NCI-H2196 treated with DMSO at 0.1 percent for 48 hours (cell line): ENCODE measurements around the gene POLR2L.

Experiments used
- DNase-seq: peaks from one replicate; lab custom pipeline; 2025; ENCODE audit not compliant: unreplicated experiment; lab: John Stamatoyannopoulos, UW

The POLR2L gene

GRCh38 chr11:842370-843002, at the start of gene POLR2L, which contains the start of gene TSPAN4:
Gene POLR2L (minus strand): TSS chr11:842529. CDS start chr11:842508, 21 bp downstream.
Gene TSPAN4 (plus strand): TSS chr11:842852. CDS start chr11:850305, 7,453 bp downstream.
- peak; percentile 66 for DNase-seq

DNA sequence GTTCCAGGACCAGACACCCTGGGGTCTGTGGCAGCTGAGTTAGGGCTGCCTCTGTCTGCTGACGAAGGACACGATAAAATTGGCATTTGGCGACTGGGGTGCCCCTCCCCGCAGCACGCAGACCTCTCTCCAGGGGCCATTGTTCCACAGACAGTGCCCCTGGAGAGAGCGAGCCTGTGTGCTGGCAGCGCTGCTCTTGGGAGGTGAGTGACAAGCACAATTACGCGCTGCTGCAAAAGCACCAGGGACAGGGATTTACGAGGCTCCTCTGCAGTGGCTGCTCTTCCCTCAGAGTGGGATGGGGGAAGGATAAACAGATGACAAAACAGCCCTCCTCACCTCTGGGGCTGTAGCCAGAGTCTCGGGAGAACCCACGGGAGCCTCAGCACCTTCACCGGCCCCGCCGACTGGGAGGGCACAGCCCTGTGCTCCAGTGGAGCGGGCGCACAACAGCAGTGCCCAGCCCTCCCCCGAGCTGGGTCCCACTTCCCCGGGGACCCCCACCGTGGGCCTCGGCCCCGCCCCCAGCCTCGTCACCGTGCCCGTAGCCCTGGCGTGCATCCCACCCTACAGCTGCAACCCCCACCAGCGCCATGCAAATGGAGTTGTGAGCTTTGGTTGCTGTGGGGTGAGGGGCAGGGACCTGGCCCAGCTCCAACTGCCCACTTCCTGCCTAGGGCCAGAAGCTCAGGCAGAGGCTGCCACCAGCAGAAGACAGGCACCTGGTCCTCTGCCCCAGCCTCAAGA, 48.6 kb upstream of the POLR2L start:
- DNase-seq = no peak

DNA sequence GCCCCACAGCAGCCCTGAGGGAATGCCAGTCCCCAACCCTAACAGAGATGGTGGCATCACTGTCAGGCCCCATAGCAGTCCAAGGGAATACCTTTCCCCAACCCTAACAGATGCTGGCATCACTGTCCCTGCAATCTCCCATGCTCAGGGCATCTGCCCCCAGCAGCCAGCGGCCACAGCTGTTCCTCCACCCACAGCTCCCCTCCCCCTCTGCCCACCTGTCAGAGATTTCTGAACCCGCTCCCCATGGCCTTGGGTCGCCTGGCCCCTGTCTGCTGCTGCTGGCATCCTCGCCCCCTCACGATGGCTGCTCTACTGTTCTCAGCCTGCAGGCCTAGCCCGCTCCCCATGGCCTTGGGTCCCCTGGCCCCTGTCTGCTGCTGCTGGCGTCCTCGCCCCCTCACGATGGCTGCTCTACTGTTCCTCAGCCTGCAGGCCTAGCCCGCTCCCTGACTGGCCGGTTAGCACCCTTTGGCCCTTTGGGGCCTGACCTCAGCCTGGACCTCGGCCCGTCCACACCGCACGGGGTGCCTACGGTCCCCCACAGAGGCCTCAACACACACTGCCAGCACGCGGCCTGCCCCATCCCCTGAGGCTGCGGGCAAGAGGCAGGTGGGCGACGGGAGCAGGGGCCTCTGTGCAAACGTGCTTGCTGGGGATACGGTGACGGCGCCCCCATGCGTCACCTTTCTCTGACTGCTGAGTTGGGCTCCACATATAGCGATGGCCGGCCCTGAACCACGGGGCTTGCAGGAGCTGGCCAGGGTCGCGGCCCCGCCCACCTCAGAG, 47.6 kb upstream of the POLR2L start:
- no peak for DNase-seq

DNA sequence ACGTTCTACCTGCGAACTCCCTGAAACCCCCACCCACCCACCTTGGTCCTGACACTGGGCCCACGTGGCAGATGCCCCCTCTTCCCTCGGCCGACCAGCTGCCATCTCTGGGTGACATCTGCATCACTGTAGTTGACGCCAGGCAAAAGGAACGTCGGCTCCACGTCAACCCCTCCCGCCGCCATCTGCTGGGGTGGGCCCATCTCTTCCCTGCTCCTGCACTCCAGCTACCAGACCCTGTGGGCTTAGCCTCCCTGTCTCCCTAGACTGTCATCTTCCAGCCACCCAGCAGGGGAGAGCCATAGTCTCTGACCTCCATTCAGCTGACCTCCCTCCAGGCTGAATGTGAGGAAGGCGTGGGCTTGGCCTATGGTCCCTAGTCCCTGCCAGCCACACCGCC, 46.9 kb upstream of the POLR2L start:
- DNase-seq = no peak

DNA sequence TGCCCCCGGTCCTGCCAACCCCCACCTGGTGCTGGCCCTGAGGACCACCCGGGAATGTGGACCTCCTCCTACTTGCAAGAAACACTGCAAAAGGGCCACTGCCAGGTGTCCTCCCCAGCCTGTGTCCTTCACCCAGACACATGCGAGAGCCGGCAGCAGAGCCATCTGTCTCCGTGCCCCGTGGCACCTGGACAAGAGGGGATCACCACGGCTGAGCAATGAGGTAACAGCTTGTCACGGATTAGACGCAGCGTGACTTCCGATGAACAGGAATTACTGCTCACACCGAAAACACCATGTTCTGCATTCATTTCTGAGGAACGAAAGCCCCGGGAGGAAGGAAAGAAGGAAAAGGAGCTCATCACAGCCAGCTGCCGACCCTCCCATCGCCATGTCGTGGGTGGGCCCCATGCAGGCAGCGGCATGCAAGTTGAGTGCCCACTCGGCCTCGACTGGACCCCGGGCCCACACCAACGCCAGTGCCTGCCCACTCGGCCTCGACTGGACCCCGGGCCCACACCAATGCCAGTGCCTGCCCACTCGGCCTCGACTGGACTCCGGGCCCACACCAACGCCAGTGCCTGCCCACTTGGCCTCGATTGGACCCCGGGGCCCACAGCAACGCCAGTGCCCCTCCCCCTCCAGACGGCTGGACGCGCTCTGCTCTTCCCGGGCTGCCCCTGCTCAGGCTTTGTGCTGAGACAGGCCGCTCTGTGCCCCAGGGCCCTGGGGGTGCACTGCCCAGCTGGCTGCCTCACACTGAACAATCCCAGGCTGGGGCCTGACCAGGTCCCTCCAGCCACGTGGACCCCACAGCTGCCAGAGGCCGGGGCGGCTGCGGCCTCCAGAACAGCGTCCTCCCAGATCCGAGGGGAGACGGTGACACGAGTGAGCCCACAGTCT, 46.2 kb upstream of the POLR2L start:
- no peak for DNase-seq

- DNase-seq = no peak
Observed at GRCh38 chr11:887589-887988, 45.3 kb upstream of the POLR2L start.

DNA sequence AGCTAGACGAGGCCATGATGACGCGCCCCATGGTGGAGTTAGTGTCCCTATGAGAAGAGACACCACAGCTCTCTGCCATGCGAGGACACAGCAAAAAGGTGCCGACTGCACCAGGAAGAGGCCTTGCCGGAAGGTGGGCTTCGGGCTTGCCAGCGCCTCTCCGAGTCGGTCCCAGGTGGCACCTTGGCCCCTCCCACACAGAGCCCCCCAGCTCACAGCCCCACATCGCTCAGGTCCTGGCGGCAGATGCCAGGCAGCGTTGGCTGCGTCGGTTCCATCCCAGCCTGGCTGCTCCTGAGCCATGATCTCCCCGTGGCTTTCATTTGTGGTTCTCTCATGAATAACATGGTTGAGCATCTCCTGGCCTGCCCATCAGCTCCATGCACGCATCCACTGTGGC, 44.2 kb upstream of the POLR2L start:
- no peak for DNase-seq

DNA sequence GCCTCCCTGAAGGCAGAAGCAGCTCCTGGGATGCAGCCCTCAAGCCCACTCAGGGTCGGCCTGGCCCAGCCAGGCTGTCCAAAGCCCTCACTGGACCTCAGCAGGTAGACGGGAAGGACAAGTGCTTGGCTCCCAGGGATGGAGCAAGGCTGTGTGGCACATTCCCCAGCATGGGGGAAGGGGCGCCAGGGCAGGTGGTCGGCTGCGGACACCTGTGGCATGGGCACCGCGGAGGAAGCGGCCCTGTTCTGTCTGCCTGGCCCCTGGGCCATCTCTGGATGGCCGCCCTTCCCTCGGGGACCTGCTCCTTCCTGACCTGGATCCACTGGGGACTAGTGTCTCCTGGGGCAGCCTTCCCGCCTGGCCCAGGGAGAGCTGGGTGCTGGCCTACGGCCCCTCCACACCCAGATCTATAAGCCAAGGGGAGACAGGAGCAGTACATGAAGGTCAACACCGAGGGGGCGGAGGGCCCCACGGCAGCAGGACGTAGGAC, 42.3 kb upstream of the POLR2L start:
- DNase-seq = no peak

DNA sequence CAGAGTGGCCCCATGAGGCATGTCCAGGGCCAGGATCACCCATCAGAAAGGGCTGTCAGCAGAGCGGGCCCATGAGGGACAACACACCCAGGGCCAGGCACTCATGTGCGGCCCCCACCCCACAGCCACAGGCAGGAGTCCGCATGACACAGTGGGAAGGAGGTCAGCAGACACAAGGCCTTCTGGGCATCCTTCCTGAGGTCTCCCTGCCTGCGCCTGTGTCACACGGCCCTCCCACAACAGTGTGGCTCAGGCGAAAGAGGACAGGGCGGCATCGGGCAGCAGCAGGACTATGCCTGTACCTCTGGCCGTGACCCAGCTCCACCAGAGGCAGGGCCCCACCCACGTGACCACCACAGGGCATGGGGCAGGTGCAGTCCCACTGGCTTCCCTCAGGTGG, 41.2 kb upstream of the POLR2L start:
- DNase-seq = no peak

DNA sequence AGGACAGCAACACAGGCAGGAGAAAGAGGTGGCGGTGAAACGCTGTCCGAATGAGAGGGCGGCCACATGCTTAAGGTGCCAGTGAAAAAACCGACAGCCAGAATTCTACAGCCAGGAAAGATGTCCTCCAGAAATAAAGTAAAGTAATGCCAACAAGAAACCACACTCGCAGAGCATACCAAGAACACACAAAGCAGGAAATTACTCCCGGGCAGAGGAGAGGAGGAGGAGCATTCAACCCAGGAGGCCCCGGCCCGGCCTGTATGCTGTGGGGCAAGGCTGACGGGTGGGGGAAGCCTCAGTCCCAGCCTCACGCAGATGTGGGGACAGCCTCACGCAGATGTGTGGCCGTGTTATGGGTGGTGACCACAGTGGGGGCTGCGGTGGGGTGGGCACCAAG, 40.3 kb upstream of the POLR2L start:
- no peak for DNase-seq

DNA sequence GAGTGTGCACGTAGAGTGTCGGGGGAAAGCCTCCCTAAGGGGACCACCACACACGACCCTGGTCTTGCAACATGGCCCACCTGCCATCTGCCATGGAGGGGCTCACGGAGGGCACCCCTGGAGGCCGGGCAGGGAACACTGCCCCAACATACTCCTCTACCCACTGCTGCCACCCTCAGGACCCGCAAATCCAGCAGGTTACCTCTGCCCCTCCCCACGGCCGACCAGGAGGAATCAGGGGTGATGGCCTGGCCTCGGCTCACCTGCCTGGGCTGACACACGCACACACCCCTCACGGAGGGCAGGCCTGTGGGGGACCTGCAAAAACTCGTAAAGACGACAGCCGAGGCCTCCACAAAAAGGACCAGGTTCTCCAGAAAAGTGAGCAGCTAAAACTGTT, 38.1 kb upstream of the POLR2L start:
- no peak for DNase-seq

DNA sequence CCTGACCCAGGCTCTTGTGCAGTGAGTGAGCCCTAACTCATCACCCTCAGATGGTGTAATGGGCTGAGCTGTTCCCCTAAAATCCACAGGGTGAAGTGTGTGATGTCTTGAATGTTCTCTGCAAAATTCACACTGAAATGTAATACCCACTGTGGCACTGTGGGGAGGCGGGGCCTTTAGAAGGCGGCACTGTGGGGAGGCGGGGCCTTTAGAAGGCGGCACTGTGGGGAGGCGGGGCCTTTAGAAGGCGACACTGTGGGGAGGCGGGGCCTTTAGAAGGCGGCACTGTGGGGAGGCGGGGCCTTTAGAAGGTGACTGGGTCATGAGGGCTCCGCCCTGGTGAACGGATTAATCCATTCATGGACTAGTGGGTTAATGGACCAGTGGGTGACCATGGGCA, 35.2 kb upstream of the POLR2L start:
- DNase-seq = no peak

DNA sequence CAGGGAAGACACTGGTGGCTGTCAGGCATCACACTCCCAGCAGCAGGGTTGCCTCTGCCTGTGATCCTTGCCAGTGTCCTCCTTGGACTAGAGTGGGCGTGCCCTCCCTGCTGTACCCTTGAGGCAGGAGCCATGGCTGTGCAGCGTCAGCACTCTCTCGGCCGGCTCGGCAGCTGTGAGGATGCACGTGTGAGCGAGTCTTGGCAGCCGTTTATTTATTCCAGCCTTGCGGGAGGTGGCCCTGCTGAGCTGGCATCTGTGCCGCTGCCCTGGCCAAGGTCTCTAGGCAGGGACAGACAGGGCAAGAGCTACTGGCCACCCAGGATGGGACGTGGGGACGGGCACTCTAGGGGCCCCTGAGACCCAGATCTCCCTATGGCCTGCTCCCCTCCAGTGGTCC, 34.2 kb upstream of the POLR2L start:
- DNase-seq = peak; percentile 63

- no peak for DNase-seq
Observed at GRCh38 chr11:875769-876301, 33.5 kb upstream of the POLR2L start.

GRCh38 chr11:875203-875602, 32.9 kb upstream of the POLR2L start:
- no peak for DNase-seq

- DNase-seq = no peak
Observed at GRCh38 chr11:873706-874105, 31.4 kb upstream of the POLR2L start.

- no peak for DNase-seq
Observed at GRCh38 chr11:872799-873198, 30.5 kb upstream of the POLR2L start.

GRCh38 chr11:871472-871871, 29.1 kb upstream of the POLR2L start:
- DNase-seq = no peak

- no peak for DNase-seq
Observed at GRCh38 chr11:870418-870817, 28.1 kb upstream of the POLR2L start.

- no peak for DNase-seq
Observed at GRCh38 chr11:870127-870413, 27.7 kb upstream of the POLR2L start.
